ENCODE data around the gene IFT172.
A peak's percentile ranks its signal among the peaks of the same experiment; 100 is the strongest.

DNA sequence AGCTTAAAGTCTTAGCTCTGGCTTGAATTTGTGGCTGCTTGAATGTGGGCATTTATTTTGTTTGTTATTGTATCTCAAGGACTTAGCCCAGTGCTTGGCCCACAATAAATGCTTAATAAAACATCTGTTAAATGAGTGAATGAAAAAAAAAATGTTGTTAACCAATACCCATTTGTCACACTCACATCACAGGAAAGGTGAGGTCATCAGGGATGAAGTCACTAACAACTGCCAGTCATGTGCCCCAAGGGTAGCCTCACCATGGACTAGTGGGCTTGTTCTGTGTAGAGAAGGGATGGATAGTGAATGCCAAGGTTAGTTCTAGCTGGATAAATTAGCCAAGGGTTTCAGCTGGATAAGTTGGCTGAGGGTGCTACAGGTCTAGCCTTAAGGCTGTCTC, 58.1 kb downstream of the IFT172 start:
- TF ChIP-seq, protein P1, sequence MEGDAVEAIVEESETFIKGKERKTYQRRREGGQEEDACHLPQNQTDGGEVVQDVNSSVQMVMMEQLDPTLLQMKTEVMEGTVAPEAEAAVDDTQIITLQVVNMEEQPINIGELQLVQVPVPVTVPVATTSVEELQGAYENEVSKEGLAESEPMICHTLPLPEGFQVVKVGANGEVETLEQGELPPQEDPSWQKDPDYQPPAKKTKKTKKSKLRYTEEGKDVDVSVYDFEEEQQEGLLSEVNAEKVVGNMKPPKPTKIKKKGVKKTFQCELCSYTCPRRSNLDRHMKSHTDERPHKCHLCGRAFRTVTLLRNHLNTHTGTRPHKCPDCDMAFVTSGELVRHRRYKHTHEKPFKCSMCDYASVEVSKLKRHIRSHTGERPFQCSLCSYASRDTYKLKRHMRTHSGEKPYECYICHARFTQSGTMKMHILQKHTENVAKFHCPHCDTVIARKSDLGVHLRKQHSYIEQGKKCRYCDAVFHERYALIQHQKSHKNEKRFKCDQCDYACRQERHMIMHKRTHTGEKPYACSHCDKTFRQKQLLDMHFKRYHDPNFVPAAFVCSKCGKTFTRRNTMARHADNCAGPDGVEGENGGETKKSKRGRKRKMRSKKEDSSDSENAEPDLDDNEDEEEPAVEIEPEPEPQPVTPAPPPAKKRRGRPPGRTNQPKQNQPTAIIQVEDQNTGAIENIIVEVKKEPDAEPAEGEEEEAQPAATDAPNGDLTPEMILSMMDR (conservative IDR thresholded peaks at IDR 0.05; ENCODE audit: low read depth, low read length): no peak
- TF ChIP-seq POLR2A (IDR thresholded peaks at IDR 0.05; ENCODE audit: low read depth, low read length): no peak
- TF ChIP-seq, protein P2, sequence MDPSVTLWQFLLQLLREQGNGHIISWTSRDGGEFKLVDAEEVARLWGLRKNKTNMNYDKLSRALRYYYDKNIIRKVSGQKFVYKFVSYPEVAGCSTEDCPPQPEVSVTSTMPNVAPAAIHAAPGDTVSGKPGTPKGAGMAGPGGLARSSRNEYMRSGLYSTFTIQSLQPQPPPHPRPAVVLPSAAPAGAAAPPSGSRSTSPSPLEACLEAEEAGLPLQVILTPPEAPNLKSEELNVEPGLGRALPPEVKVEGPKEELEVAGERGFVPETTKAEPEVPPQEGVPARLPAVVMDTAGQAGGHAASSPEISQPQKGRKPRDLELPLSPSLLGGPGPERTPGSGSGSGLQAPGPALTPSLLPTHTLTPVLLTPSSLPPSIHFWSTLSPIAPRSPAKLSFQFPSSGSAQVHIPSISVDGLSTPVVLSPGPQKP (IDR thresholded peaks at IDR 0.05; ENCODE audit: borderline replicate concordance, low read depth, low read length): no peak
- TF ChIP-seq RAD21 (IDR thresholded peaks at IDR 0.05; ENCODE audit: low read length): no peak
- no peak for TF ChIP-seq RCOR1 (IDR thresholded peaks at IDR 0.05; ENCODE audit: insufficient replicate concordance, low read length)
- no peak for TF ChIP-seq MXI1 (IDR thresholded peaks at IDR 0.05; ENCODE audit: borderline replicate concordance, low read depth, low read length)
- TF ChIP-seq FOS (IDR thresholded peaks at IDR 0.05; ENCODE audit: low read depth, low read length): no peak
- TF ChIP-seq CEBPB (IDR thresholded peaks at IDR 0.05; ENCODE audit: low read depth, low read length): no peak
- TF ChIP-seq, protein P3, sequence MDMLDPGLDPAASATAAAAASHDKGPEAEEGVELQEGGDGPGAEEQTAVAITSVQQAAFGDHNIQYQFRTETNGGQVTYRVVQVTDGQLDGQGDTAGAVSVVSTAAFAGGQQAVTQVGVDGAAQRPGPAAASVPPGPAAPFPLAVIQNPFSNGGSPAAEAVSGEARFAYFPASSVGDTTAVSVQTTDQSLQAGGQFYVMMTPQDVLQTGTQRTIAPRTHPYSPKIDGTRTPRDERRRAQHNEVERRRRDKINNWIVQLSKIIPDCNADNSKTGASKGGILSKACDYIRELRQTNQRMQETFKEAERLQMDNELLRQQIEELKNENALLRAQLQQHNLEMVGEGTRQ (IDR thresholded peaks at IDR 0.05; ENCODE audit: low read depth, low read length): peak; percentile 75
- TF ChIP-seq SMC3 (IDR thresholded peaks at IDR 0.05; ENCODE audit: low read depth, low read length): no peak
